Measurements from ENCODE around the gene OGA. TPM values are rescaled to one million over a fixed set of nuclear protein-coding genes. Genes with fewer than 3 reads are reported as not detected.

The OGA gene
- total RNA-seq, 1 donor = 93.7 TPM

GRCh38 chr10:101841826-101842225 lies 23.6 kb upstream of the OGA start:
- DNase-seq (ENCODE audit: low read depth) = no peak
- H3K4me3 ChIP-seq (ENCODE audit: low read depth, low read length) = no peak overlapping the region
- no peak for TF ChIP-seq CTCF (IDR thresholded peaks at IDR 0.05; ENCODE audit: insufficient read depth, low read length)

GRCh38 chr10:101840741-101841453 lies 22.7 kb upstream of the OGA start:
- peak overlapping the region; percentile 53 for H3K4me3 ChIP-seq (ENCODE audit: low read depth, low read length)
- TF ChIP-seq CTCF (IDR thresholded peaks at IDR 0.05; ENCODE audit: insufficient read depth, low read length) = peak; percentile 96
- DNase-seq (ENCODE audit: low read depth) = peak; percentile 82

GRCh38 chr10:101840102-101840684 lies 21.9 kb upstream of the OGA start:
- DNase-seq (ENCODE audit: low read depth) = no peak
- peak overlapping the region; percentile 22 for H3K4me3 ChIP-seq (ENCODE audit: low read depth, low read length)
- TF ChIP-seq CTCF (IDR thresholded peaks at IDR 0.05; ENCODE audit: insufficient read depth, low read length) = no peak

GRCh38 chr10:101839416-101840063 lies 21.3 kb upstream of the OGA start:
- no peak for TF ChIP-seq CTCF (IDR thresholded peaks at IDR 0.05; ENCODE audit: insufficient read depth, low read length)
- peak overlapping the region; percentile 22 for H3K4me3 ChIP-seq (ENCODE audit: low read depth, low read length)
- no peak for DNase-seq (ENCODE audit: low read depth)

- DNase-seq (ENCODE audit: low read depth) = no peak
- TF ChIP-seq CTCF (IDR thresholded peaks at IDR 0.05; ENCODE audit: insufficient read depth, low read length) = no peak
- no peak overlapping the region for H3K4me3 ChIP-seq (ENCODE audit: low read depth, low read length)
Measured at GRCh38 chr10:101839002-101839401, 20.8 kb upstream of the OGA start.

- DNase-seq (ENCODE audit: low read depth) = no peak
- no peak for TF ChIP-seq CTCF (IDR thresholded peaks at IDR 0.05; ENCODE audit: insufficient read depth, low read length)
- no peak overlapping the region for H3K4me3 ChIP-seq (ENCODE audit: low read depth, low read length)
Measured at GRCh38 chr10:101838416-101838970, 20.2 kb upstream of the OGA start.
